Mucosa of descending colon (tissue), 3 donors: ENCODE measurements around the gene TCERG1L. TPM values are rescaled to one million over a fixed set of nuclear protein-coding genes. Genes with fewer than 3 reads are reported as not detected.

Experiments used
- ATAC-seq: fragments of 200-7000 bp; cut with Tn5 transposase; one replicate; pipeline ENCODE4 v1.9.1; 2020; ENCODE audit warnings: mild to moderate bottlenecking, moderate library complexity
- DNase-seq, 3 donors: peaks; one replicate each; pipeline ENCODE4 v3.0.0-alpha.2; 2020
- H3K36me3 ChIP-seq: fragments of 200-600 bp; one replicate; pipeline ENCODE4 v1.8.0; 2021; ENCODE audit warnings: low read depth, mild to moderate bottlenecking
- H3K4me1 ChIP-seq: fragments of 200-600 bp; one replicate; pipeline ENCODE4 v1.8.0; 2021; ENCODE audit warnings: low read depth, mild to moderate bottlenecking
- H3K4me3 ChIP-seq: fragments of 200-600 bp; one replicate; pipeline ENCODE4 v1.8.0; 2021; ENCODE audit warnings: mild to moderate bottlenecking
- H3K9me3 ChIP-seq: fragments of 200-600 bp; one replicate; pipeline ENCODE4 v1.8.0; 2021; ENCODE audit warnings: mild to moderate bottlenecking
- CTCF ChIP-seq: fragments of 200-600 bp; IDR thresholded peaks from one replicate; pipeline ENCODE4 v1.8.0; 2022; ENCODE audit warnings: antibody characterized with exemption, mild to moderate bottlenecking
- intact Hi-C, 2 donors: fragments of 100-400 bp; cut with DNase I in 1 of 2; cut with micrococcal nuclease in 1 of 2; formaldehyde crosslinking; loops; one replicate each; pipeline versions ENCODE4 v1.11.0 to v1.11.1; 2022; cut with DNase I, micrococcal nuclease
- total RNA-seq, 3 donors: library from RNA; stranded (reverse); fragmentation: NEBNext Ultra II Directional in 2 of 3; extraction: Animal tissue kit (Norgen Biotek cat#: 25700) in 2 of 3; gene quantifications; one replicate each; pipeline versions ENCODE4 v1.2.1 to v1.2.4, GENCODE V29; 2021 to 2023
- donor health status: DM: no; HTN: no; CAD: no; lungs with moderate emphysema.
- donor health status: DM: no; HTN: no; CAD: no.
- donor health status: DM: no; HTN: yes; CAD: no.

Gene TCERG1L
- total RNA-seq, 3 donors from 2014 or later, result not detected

DNA sequence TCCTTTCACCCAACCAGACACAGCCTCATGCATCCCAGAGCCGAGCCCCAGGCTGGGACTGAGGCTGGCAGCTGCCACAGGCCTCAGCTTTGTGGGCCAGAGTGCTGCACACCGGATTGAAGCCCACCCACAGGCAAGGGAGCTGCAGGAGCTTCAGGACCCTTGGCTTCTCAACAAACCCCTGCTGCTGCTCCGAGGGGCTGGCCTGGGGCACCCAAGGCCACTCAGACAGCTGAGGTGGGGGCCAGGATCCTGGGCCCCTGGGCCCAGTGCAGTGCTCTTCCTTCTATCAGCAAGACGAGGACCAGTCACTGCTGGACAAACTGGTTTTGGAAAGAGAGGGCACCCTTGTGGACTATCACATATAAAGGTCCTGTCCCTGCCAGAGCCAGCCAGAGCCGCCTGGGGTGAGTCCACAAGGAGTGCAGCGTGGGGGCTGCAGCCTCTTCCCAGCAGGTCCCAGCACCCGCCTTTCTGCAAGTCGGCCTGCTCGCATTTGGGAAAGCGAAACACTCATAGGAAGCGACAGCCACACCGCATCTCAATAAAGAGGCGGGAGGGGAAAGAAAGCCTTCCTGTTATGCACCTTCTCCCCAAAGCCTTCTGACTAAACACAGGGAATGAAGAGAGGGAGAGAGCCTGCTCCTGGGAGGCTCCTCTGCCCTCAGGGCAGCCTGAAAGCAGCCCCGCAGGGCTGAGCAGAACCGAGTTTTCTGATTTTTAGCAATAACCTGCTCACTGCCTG lies 9.5 kb upstream of the TCERG1L start:
- no peak for TF ChIP-seq CTCF
- intact Hi-C loops, result no loop called here
- H3K9me3 ChIP-seq, result no peaks in the 10 kb centered on the region
- no peak for ATAC-seq
- DNase-seq, result no peak
- H3K36me3 ChIP-seq, result no peaks in the 10 kb centered on the region
- no peaks in the 10 kb centered on the region for H3K4me1 ChIP-seq
- no peak overlapping the region for H3K4me3 ChIP-seq

DNA sequence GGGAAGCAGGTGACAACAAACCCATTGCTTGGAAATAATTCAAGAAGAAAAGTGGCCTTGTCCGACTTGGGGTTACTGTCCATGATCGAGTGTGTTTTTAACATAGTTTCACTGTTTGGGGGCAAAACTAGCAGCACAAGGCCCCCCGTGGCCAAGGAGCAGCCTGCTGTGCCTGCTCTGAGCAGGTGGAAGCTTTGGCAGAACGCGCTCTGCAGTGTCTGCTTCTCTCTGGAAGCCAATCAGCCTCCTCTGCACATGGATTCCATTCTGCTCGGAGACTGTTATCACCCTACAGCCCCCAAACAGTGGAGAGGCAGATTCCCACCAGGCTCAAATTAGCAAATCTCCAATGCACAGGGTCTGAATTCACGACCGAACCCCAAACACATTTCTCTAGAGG lies 7.3 kb upstream of the TCERG1L start:
- no peak for DNase-seq
- Histone ChIP-seq H3K9me3 (no peaks in the 10 kb centered on the region), H3K36me3 (no peaks in the 10 kb centered on the region), H3K4me3 (no peak overlapping the region), H3K4me1 (no peaks in the 10 kb centered on the region)
- TF ChIP-seq CTCF, result no peak
- no peak for ATAC-seq
- intact Hi-C loops, result no loop called here

DNA sequence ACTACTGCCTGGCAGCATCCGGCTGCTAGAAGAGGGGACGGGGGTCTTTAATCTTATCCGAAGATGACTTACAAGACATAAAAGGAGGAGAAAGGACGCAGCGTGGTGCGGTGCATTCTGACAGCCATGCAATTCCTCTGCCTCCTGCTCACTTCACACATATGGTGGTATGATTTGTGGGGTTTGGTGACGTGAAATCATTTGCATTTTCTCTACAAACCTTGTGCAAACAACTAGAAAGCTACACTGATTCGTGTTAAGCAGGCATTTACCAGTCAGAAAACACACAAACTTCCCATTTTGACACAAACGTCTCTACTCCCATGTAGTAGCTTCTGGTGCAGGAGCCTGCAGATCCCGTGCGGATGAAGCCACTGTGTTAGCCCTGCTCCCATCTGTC lies 6.8 kb upstream of the TCERG1L start:
- ATAC-seq (no peak), DNase-seq (no peak)
- Histone ChIP-seq H3K36me3 (no peaks in the 10 kb centered on the region), H3K4me3 (no peak overlapping the region), H3K4me1 (no peaks in the 10 kb centered on the region), H3K9me3 (no peaks in the 10 kb centered on the region)
- no peak for TF ChIP-seq CTCF
- intact Hi-C loops, result no loop called here

DNA sequence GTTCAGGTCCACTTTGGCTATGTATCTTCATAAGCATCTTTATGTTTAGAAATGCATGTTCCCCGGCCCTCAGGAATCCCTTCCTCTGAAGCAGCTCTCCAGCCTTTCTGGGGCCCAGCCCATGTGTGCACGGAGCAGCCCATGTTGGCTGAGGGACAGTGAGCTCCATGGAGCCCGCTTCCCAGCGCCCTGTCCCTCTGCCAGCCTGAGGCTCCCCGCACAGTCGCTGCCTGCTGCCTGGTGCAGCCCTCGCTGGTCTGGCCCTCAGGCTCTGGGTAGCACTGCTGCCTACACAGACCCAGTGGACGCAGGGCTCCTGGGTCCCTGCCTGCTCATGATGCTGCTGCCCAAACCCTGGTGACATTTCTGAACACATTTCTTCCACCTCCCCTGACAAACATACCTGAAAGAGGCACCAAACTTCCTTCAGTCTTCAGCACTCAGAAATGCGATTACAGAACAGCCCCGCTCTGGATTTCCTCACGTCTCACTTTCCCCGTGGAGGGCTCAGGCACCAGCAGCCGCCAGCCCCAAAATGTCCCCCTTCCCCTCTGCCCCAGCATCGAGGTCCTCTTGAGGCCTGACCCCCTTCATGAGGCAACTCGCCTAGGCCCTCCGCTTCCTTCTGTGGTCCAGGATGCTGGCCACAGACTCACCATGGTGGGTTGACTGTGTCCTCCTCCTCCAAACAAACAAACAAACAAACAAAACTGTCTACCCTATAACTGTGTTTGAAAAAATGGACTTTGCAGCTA lies 5.0 kb upstream of the TCERG1L start:
- ATAC-seq (no peak), DNase-seq (no peak)
- H3K4me3 ChIP-seq, result no peak overlapping the region
- intact Hi-C loops, result no loop called here
- no peaks in the 10 kb centered on the region for H3K4me1 ChIP-seq
- H3K9me3 ChIP-seq, result peaks cover 4% of the 10 kb centered on the region
- no peak for TF ChIP-seq CTCF
- H3K36me3 ChIP-seq, result no peaks in the 10 kb centered on the region

GRCh38 chr10:131315344-131315743 lies 3.8 kb upstream of the TCERG1L start:
- ATAC-seq (no peak), DNase-seq (no peak)
- Histone ChIP-seq H3K36me3 (no peaks in the 10 kb centered on the region), H3K4me1 (no peaks in the 10 kb centered on the region), H3K9me3 (peaks cover 4% of the 10 kb centered on the region), H3K4me3 (no peak overlapping the region)
- intact Hi-C loops, result no loop called here
- no peak for TF ChIP-seq CTCF
